Measurements from ENCODE around the gene RALB.

RALB gene

GRCh38 chr2:120343100-120343432 lies 90.4 kb downstream of the RALB start:
- H3K27ac ChIP-seq (ENCODE audit: low read length), result no peak overlapping the region
- H3K9ac ChIP-seq (ENCODE audit: low read length), result no peak overlapping the region
- H4K20me1 ChIP-seq (ENCODE audit: insufficient read depth, low read length), result no peaks in the 10 kb centered on the region
- H3K79me2 ChIP-seq (ENCODE audit: low read length), result no peaks in the 10 kb centered on the region
- no peak overlapping the region for H2AFZ ChIP-seq (ENCODE audit: low read length)
- H3K4me2 ChIP-seq (ENCODE audit: low read depth, low read length), result peak overlapping the region; percentile 86; the same call in 1 of the 2 replicates
- no peaks in the 10 kb centered on the region for H3K9me2 ChIP-seq (replicated peaks; ENCODE audit: insufficient read depth, low read length)
- H3K36me3 ChIP-seq (replicated peaks; ENCODE audit: insufficient read depth, low read length), result no peaks in the 10 kb centered on the region
- DNase-seq, result no peak
- no peaks in the 10 kb centered on the region for H3F3A ChIP-seq (ENCODE audit: insufficient read depth, low read length)
- peaks cover 32% of the 10 kb centered on the region for H3K27me3 ChIP-seq (replicated peaks; ENCODE audit: insufficient read depth, low read length)
- peak overlapping the region; percentile 51 for H3K4me3 ChIP-seq (ENCODE audit: low read length)
- 0 out of 2 replicates have a peak, but pooled peaks cover 8% of the 10 kb centered on the region for H3K4me1 ChIP-seq (ENCODE audit: low read length)
- H3K9me3 ChIP-seq (replicated peaks; ENCODE audit: insufficient read depth, low read length), result no peaks in the 10 kb centered on the region
- TF ChIP-seq EZH2 (optimal IDR thresholded peaks at IDR 0.05; ENCODE audit: low read depth, low read length) (no peak), EZH2phosphoT487 (IDR thresholded peaks at IDR 0.05; ENCODE audit: low read length) (no peak), CTCF (IDR thresholded peaks at IDR 0.05; ENCODE audit: low read length) (no peak)

- Histone ChIP-seq H3F3A (ENCODE audit: insufficient read depth, low read length) (no peaks in the 10 kb centered on the region), H3K36me3 (replicated peaks; ENCODE audit: insufficient read depth, low read length) (no peaks in the 10 kb centered on the region), H3K9ac (ENCODE audit: low read length) (no peak overlapping the region), H3K4me2 (ENCODE audit: low read depth, low read length) (peak overlapping the region; percentile 86), H4K20me1 (ENCODE audit: insufficient read depth, low read length) (no peaks in the 10 kb centered on the region), H3K27ac (ENCODE audit: low read length) (no peak overlapping the region), H3K27me3 (replicated peaks; ENCODE audit: insufficient read depth, low read length) (peaks cover 37% of the 10 kb centered on the region), H3K9me3 (replicated peaks; ENCODE audit: insufficient read depth, low read length) (no peaks in the 10 kb centered on the region), H3K79me2 (ENCODE audit: low read length) (no peaks in the 10 kb centered on the region), H3K4me3 (ENCODE audit: low read length) (peak overlapping the region; percentile 51), H2AFZ (ENCODE audit: low read length) (peak overlapping the region; percentile 36; the same call in 1 of the 2 replicates), H3K4me1 (ENCODE audit: low read length) (0 out of 2 replicates have a peak, but pooled peaks cover 8% of the 10 kb centered on the region), H3K9me2 (replicated peaks; ENCODE audit: insufficient read depth, low read length) (no peaks in the 10 kb centered on the region)
- DNase-seq, result peak; percentile 71
- TF ChIP-seq EZH2 (optimal IDR thresholded peaks at IDR 0.05; ENCODE audit: low read depth, low read length) (no peak), EZH2phosphoT487 (IDR thresholded peaks at IDR 0.05; ENCODE audit: low read length) (no peak), CTCF (IDR thresholded peaks at IDR 0.05; ENCODE audit: low read length) (peak; percentile 75)
Observed at GRCh38 chr2:120343433-120344105, 90.9 kb downstream of the RALB start.
